NB4 (cell line): ENCODE data around the gene CADPS.

Experiments used
- DNase-seq: peaks from one replicate; pipeline ENCODE4 v3.0.0; 2010; ENCODE audit warnings: low read depth
- H3K4me3 ChIP-seq: one replicate; pipeline ENCODE4 v1.5.1; 2011; ENCODE audit warnings: mild to moderate bottlenecking, low read depth, low read length, moderate library complexity
- MYC ChIP-seq: IDR thresholded peaks from 2 replicates; pipeline ENCODE4 v1.6.1; 2011; ENCODE audit warnings: low read depth, low read length
- POLR2A ChIP-seq: IDR thresholded peaks from 2 replicates; pipeline ENCODE4 v1.6.1; 2011; ENCODE audit warnings: mild to moderate bottlenecking; ENCODE audit not compliant: insufficient read length; ENCODE audit errors: extremely low read depth
- TF ChIP-seq, protein P1 (sequence below): IDR thresholded peaks from 2 replicates; pipeline ENCODE4 v1.6.1; 2011; ENCODE audit warnings: low read depth, low read length
- TF ChIP-seq, protein P2 (sequence below): IDR thresholded peaks from one replicate; pipeline ENCODE4 v1.5.1; 2012; ENCODE audit warnings: low read depth, low read length

CADPS gene

DNA sequence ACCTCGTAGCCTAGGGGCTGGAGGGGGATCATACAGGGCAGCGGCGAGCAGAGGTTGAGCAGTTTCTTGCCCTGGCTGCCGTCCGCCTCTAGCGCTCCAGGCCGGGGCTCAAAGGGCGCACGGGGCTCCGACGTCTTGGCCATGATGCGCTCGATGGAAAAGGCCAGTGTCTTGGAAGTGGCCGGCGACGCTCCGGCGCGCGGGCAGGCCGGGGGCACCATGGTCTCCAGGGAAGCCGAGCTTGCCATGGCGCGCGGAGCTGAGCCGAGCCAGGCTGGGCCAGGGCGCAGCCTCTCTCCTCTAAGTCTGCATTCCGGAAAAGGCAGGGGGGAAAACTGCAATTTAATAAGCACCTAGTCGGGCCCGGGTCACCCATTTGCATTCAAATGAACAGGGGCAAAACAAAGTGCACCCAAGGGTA lies 502.6 kb downstream of the CADPS start:
- TF ChIP-seq, protein P1, sequence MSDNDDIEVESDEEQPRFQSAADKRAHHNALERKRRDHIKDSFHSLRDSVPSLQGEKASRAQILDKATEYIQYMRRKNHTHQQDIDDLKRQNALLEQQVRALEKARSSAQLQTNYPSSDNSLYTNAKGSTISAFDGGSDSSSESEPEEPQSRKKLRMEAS: no peak
- TF ChIP-seq MYC: no peak
- TF ChIP-seq, protein P2, sequence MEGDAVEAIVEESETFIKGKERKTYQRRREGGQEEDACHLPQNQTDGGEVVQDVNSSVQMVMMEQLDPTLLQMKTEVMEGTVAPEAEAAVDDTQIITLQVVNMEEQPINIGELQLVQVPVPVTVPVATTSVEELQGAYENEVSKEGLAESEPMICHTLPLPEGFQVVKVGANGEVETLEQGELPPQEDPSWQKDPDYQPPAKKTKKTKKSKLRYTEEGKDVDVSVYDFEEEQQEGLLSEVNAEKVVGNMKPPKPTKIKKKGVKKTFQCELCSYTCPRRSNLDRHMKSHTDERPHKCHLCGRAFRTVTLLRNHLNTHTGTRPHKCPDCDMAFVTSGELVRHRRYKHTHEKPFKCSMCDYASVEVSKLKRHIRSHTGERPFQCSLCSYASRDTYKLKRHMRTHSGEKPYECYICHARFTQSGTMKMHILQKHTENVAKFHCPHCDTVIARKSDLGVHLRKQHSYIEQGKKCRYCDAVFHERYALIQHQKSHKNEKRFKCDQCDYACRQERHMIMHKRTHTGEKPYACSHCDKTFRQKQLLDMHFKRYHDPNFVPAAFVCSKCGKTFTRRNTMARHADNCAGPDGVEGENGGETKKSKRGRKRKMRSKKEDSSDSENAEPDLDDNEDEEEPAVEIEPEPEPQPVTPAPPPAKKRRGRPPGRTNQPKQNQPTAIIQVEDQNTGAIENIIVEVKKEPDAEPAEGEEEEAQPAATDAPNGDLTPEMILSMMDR: no peak
- H3K4me3 ChIP-seq: no peak overlapping the region
- DNase-seq: no peak

DNA sequence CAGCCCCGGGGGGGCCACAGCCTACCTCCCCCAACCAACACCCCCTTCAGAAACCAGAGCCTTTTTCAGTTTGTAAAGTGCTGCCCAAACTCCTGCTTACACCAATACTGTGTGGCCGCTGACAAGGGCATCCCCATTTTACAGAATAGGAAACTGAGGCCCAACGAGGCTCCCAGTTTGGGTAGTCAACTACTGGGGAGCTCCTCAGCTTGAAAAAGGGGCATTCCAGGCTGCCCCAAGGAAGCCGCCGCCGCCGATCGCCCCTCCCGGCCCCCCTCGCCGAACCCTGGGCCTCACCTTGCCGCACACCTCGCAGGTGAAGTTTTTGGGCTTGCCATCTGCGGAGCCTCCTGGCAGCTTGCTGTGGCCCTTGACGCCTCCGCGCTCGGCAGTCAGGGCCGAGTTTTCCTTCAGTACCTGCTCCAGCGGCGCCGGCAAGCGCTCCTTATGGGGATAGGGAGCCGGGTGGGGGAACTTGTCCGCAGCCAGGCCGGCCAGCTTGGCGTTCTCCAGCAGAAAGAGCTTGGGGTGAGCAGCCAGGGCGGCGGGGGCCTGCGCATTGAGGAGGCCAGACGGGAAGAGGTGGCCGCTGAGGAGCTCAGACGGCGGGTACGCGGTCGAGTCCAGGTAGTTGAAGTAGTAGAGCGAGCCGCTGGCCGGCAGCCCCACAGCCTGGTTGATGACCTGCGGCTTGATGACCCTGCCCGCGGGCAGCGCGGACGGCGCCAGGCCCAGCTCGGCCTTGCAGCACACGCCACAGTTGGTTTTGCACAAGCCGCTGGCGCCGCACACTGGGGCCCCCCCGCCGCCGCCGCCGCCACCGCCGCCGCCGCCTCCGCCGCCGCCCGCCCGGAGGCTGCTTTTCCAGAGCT lies 503.3 kb downstream of the CADPS start:
- TF ChIP-seq POLR2A: no peak
- no peak for TF ChIP-seq MYC
- TF ChIP-seq, protein P2: no peak
- TF ChIP-seq, protein P1: no peak
- DNase-seq: no peak
- no peak overlapping the region for H3K4me3 ChIP-seq

DNA sequence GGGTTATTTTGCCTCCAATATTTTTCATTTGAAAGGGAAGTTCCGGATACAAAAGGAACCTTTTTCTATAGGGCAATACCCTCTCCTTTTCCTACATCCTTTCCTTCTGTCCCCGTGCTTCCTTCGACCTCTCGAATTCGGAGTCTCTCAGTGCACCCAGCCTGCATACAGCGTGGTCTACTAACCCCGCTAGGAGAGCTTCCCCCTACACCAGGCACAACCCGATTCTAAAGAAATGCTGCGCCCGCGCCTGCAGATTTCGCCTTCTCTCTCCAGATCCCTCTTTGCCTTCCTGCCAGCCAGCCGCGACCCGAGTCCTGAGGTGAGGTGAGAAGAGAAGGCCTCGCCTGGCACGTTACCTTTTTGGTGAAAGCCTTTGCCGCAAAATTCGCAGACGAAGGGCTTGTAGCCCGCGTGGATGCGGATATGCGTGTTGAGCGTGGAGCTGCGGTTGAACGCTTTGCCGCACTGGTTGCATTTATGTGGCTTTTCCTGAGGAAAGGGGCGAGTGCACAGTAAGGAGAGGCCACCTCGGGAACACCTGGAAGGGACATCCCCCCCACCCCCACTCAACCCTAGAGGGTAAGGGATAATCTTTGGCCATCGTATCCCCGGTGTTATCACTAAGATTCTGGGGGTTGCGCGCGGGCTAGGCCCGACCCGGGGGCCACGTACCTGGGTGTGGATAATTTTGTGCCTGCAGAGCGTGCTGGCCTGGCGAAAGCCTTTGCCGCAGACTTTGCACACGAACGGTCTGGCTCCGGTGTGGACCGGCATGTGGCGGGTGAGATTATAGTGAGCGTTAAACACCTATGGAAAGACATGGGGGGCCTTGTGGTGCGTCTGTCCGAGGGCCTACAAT lies 504.1 kb downstream of the CADPS start:
- TF ChIP-seq, protein P2: no peak
- TF ChIP-seq, protein P1: no peak
- TF ChIP-seq MYC: no peak
- H3K4me3 ChIP-seq: no peak overlapping the region
- DNase-seq: no peak

DNA sequence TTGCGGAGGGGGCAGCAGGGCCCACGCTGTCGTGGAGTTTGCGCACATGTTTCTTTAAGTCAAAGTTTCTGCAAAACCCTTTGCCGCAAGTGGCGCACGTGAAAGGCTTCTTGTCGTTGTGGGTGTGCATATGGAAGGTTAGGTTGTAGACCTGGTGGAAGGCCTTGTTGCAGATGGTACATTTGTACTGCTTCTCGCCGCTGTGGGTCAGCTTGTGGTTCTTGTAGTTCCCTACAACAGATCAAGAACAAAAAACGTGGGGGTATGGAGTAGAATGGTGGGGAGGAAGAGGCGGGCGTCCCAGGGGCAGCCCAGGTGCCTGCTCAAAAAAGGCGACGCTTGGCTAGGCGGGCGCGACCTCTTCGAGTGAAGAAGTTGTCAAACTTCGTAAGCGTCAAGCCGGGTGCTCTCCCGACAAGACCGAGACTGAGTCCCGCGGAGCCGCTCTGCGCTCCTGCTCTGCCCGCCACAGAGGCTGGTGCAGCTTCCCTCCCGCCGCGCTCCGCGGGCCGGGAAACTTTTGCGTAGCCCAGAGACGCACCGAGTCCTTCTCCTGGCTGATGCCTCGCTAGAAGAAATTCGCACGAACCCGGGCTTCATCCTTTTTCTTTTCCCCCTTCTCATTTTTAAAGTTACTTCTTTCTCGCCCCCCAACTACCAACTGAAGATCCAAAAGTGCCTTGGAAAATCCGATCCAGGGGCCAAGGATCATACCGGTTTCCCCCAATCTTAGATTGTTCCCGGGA lies 504.9 kb downstream of the CADPS start:
- H3K4me3 ChIP-seq: no peak overlapping the region
- DNase-seq: no peak
- TF ChIP-seq, protein P2: no peak
- TF ChIP-seq, protein P1: no peak
- TF ChIP-seq MYC: no peak
- no peak for TF ChIP-seq POLR2A

DNA sequence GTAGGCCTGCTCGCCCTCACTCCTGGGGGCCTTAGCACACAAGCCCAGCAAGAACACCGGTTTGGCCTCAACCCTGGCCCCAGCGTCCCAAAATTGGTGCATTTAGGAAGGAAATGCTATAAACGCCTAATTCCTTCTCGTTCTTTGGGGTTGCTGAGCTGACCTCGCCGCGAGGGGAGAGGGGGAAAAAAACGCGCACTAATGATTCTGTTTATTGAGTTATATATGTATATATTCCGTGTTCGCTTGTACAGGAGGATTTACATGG lies 505.8 kb downstream of the CADPS start:
- TF ChIP-seq, protein P1: no peak
- TF ChIP-seq MYC: no peak
- TF ChIP-seq, protein P2: no peak
- no peak for TF ChIP-seq POLR2A
- no peak for DNase-seq
- H3K4me3 ChIP-seq: no peak overlapping the region
